H1 (cell line): Measurements from ENCODE around the gene KRTAP1-3. TPM values are rescaled to one million over a fixed set of nuclear protein-coding genes. Genes with fewer than 3 reads are reported as not detected.

Source experiments
- CTCF ChIA-PET: fragments of 300-600 bp; sonication (Branson Sonifier 250); formaldehyde crosslinking; loops from one replicate; lab custom pipeline; 2021; ENCODE audit not compliant: partially characterized antibody; lab: Charles Lee
- POLR2A ChIA-PET: fragments of 300-600 bp; sonication (Branson Sonifier 250); formaldehyde crosslinking; loops from one replicate; lab custom pipeline; 2021; ENCODE audit warnings: inconsistent platforms; ENCODE audit not compliant: partially characterized antibody; lab: Charles Lee
- DNase-seq, 2 experiments: peaks; one replicate each; pipeline versions ENCODE4 v3.0.0 to v3.0.0-alpha.2; 2010 to 2022; ENCODE audit warnings: low spot score in 2 of 2, low read depth in 1 of 2, mixed read lengths in 1 of 2
- FAIRE-seq: peaks from 2 replicates; lab custom pipeline; 2011; peaks lifted over from hg19 to GRCh38; lab: Jason Lieb, UNC
- H2AFZ ChIP-seq: 2 replicates; pipeline ENCODE4 v1.8.1; 2012; ENCODE audit warnings: low read length, inconsistent platforms
- H2AK5ac ChIP-seq: 2 replicates; pipeline ENCODE4 v1.6.1; 2013; ENCODE audit warnings: low read depth, low read length
- H2BK120ac ChIP-seq: replicated peaks from 2 replicates; pipeline ENCODE3; 2013; ENCODE audit warnings: low read depth, low read length, inconsistent platforms
- H2BK12ac ChIP-seq: 2 replicates; pipeline ENCODE4 v1.6.1; 2013; ENCODE audit warnings: low read depth, low read length
- H2BK15ac ChIP-seq: 2 replicates; pipeline ENCODE4 v1.6.1; 2013; ENCODE audit warnings: low read length
- H2BK20ac ChIP-seq: 2 replicates; pipeline ENCODE4 v1.6.1; 2013; ENCODE audit warnings: low read length
- H2BK5ac ChIP-seq: 2 replicates; pipeline ENCODE4 v1.6.1; 2013; ENCODE audit warnings: low read depth, low read length
- H3K14ac ChIP-seq: 2 replicates; pipeline ENCODE4 v1.6.1; 2013; ENCODE audit warnings: inconsistent platforms; ENCODE audit not compliant: insufficient read length
- H3K18ac ChIP-seq: 2 replicates; pipeline ENCODE4 v1.6.1; 2013; ENCODE audit warnings: low read length; ENCODE audit errors: extremely low read depth
- H3K23ac ChIP-seq: 2 replicates; pipeline ENCODE4 v1.6.1; 2013; ENCODE audit warnings: inconsistent platforms; ENCODE audit not compliant: insufficient read length
- H3K23me2 ChIP-seq: 2 replicates; pipeline ENCODE4 v1.6.1; 2013; ENCODE audit warnings: low read depth, low read length
- H3K27ac ChIP-seq: 2 replicates; pipeline ENCODE4 v1.6.1; 2011; ENCODE audit warnings: low read depth, low read length, inconsistent platforms
- H3K27me3 ChIP-seq, 4 experiments: replicated peaks in 1 of 4; 1 replicate in 1 of 4; 2 replicates in 3 of 4; pipeline versions ENCODE4 v1.6.1 to v1.8.1; 2011 to 2013; ENCODE audit warnings: low read length in 3 of 4, mild to moderate bottlenecking in 3 of 4, inconsistent platforms in 2 of 4, mixed read lengths in 2 of 4, moderate library complexity in 1 of 4; ENCODE audit not compliant: control insufficient read depth in 3 of 4, insufficient read depth in 3 of 4; ENCODE audit errors: extremely low read depth in 1 of 4
- H3K36me3 ChIP-seq, 4 experiments: 2 replicates each; pipeline versions ENCODE4 v1.6.1 to v1.8.1; 2011 to 2013; ENCODE audit warnings: mild to moderate bottlenecking in 4 of 4, low read length in 3 of 4, moderate library complexity in 2 of 4, control low read depth in 1 of 4, inconsistent platforms in 1 of 4; ENCODE audit not compliant: insufficient read depth in 4 of 4, control insufficient read depth in 2 of 4
- H3K4ac ChIP-seq: replicated peaks from 2 replicates; pipeline ENCODE3; 2013; ENCODE audit warnings: low read length, low read depth, mixed read lengths, inconsistent platforms; ENCODE audit not compliant: insufficient read length
- H3K4me1 ChIP-seq, 4 experiments: replicated peaks in 1 of 4; 1 replicate in 1 of 4; 2 replicates in 3 of 4; pipeline versions ENCODE4 v1.6.1 to v1.8.1; 2011 to 2013; ENCODE audit warnings: low read length in 3 of 4, inconsistent platforms in 2 of 4, mixed read lengths in 1 of 4; ENCODE audit not compliant: insufficient read depth in 4 of 4, control insufficient read depth in 3 of 4
- H3K4me2 ChIP-seq, 2 experiments: 2 replicates each; pipeline versions ENCODE4 v1.6.1 to v1.8.1; 2011 to 2013; ENCODE audit warnings: low read depth in 2 of 2, low read length in 2 of 2, control low read depth in 1 of 2, inconsistent platforms in 1 of 2, mild to moderate bottlenecking in 1 of 2; ENCODE audit not compliant: insufficient read depth in 1 of 2
- H3K4me3 ChIP-seq, 4 experiments: fragments of 200-600, 300-600 bp in 1 of 4; sonication (generic), shearing (Covaris generic), sonication (Bioruptor Twin) in 1 of 4; 2 replicates each; pipeline versions ENCODE4 v1.5.1 to v1.8.1; 2011 to 2016; ENCODE audit warnings: low read length in 4 of 4, low read depth in 3 of 4, control low read depth in 2 of 4, inconsistent platforms in 2 of 4, mild to moderate bottlenecking in 2 of 4, mixed read lengths in 1 of 4, moderate library complexity in 1 of 4; ENCODE audit not compliant: insufficient read depth in 2 of 4; ENCODE audit errors: extremely low read depth in 1 of 4
- H3K56ac ChIP-seq: replicated peaks from 2 replicates; pipeline ENCODE3; 2013; ENCODE audit warnings: low read depth, mild to moderate bottlenecking, mixed read lengths, low read length, inconsistent platforms; ENCODE audit not compliant: insufficient read length
- H3K79me1 ChIP-seq: 2 replicates; pipeline ENCODE4 v1.6.1; 2013; ENCODE audit warnings: low read depth, low read length, control low read depth
- H3K79me2 ChIP-seq, 2 experiments: 2 replicates each; pipeline versions ENCODE4 v1.6.1 to v1.8.1; 2012 to 2013; ENCODE audit warnings: low read length in 2 of 2, mild to moderate bottlenecking in 2 of 2, inconsistent platforms in 1 of 2; ENCODE audit not compliant: insufficient read depth in 2 of 2, control insufficient read depth in 1 of 2
- H3K9ac ChIP-seq, 4 experiments: replicated peaks in 1 of 4; 1 replicate in 1 of 4; 2 replicates in 3 of 4; pipeline versions ENCODE4 v1.6.1 to v1.8.1; 2011 to 2013; ENCODE audit warnings: low read depth in 3 of 4, low read length in 3 of 4, control low read depth in 2 of 4, mild to moderate bottlenecking in 2 of 4, moderate library complexity in 2 of 4, inconsistent platforms in 1 of 4; ENCODE audit errors: extremely low read depth in 1 of 4
- H3K9me3 ChIP-seq, 2 experiments: 2 replicates each; pipeline versions ENCODE4 v1.6.1 to v1.8.1; 2012 to 2013; ENCODE audit warnings: mild to moderate bottlenecking in 2 of 2, moderate library complexity in 2 of 2, control low read depth in 1 of 2, inconsistent platforms in 1 of 2, low read depth in 1 of 2, low read length in 1 of 2, mixed read lengths in 1 of 2; ENCODE audit not compliant: insufficient read depth in 2 of 2
- H4K20me1 ChIP-seq, 2 experiments: replicated peaks in 1 of 2; 2 replicates each; pipeline versions ENCODE3 to v1.8.1; 2011 to 2013; ENCODE audit warnings: inconsistent platforms in 2 of 2, low read length in 2 of 2, mild to moderate bottlenecking in 1 of 2; ENCODE audit not compliant: insufficient read depth in 2 of 2, control insufficient read depth in 1 of 2
- H4K5ac ChIP-seq: 2 replicates; pipeline ENCODE4 v1.6.1; 2013; ENCODE audit warnings: low read length, low read depth, mixed read lengths, inconsistent platforms; ENCODE audit not compliant: insufficient read length
- H4K8ac ChIP-seq: 2 replicates; pipeline ENCODE4 v1.8.0; 2013; ENCODE audit warnings: mild to moderate bottlenecking, moderate library complexity, low read length, inconsistent platforms; ENCODE audit not compliant: insufficient read depth; ENCODE audit errors: extremely low read depth
- H4K91ac ChIP-seq: replicated peaks from 2 replicates; pipeline ENCODE3; 2013; ENCODE audit warnings: low read length, mixed read lengths, inconsistent platforms; ENCODE audit not compliant: insufficient read length
- CEBPB ChIP-seq: IDR thresholded peaks from 2 replicates; pipeline ENCODE4 v1.6.1; 2012; ENCODE audit warnings: low read depth, low read length
- CHD2 ChIP-seq: IDR thresholded peaks from 2 replicates; pipeline ENCODE4 v1.6.1; 2012; ENCODE audit warnings: low read length, improper control_type of control experiment
- CREB1 ChIP-seq: IDR thresholded peaks from 2 replicates; pipeline ENCODE4 v1.6.1; 2012; ENCODE audit warnings: inconsistent platforms
- EP300 ChIP-seq, 2 experiments: IDR thresholded peaks; 1 replicate in 1 of 2; 2 replicates in 1 of 2; pipeline ENCODE4 v1.6.1; 2011 to 2012; ENCODE audit warnings: low read depth in 2 of 2, low read length in 2 of 2, mild to moderate bottlenecking in 2 of 2, borderline replicate concordance in 1 of 2, inconsistent platforms in 1 of 2, moderate library complexity in 1 of 2
- KDM5A ChIP-seq: fragments of 200-600 bp; IDR thresholded peaks from 2 replicates; pipeline ENCODE4 v1.7.1; 2012; ENCODE audit warnings: mild to moderate bottlenecking, low read length, inconsistent platforms, mixed read lengths
- NRF1 ChIP-seq: IDR thresholded peaks from 2 replicates; pipeline ENCODE4 v1.6.1; 2011; ENCODE audit warnings: mild to moderate bottlenecking, low read depth, low read length, improper control_type of control experiment
- POLR2AphosphoS5 ChIP-seq: IDR thresholded peaks from 2 replicates; pipeline ENCODE4 v1.6.1; 2011; ENCODE audit warnings: low read depth, low read length
- POU5F1 ChIP-seq: IDR thresholded peaks from 2 replicates; pipeline ENCODE4 v1.6.1; 2011; ENCODE audit warnings: low read depth, mild to moderate bottlenecking, low read length, moderate library complexity
- RFX5 ChIP-seq: IDR thresholded peaks from 2 replicates; pipeline ENCODE4 v1.6.1; 2011; ENCODE audit warnings: low read depth, low read length, improper control_type of control experiment, borderline replicate concordance
- SAP30 ChIP-seq: fragments of 300-600 bp; sonication (generic); IDR thresholded peaks from 2 replicates; pipeline ENCODE4 v1.7.1; 2012; ENCODE audit warnings: low read length, moderate library complexity, mild to moderate bottlenecking, inconsistent platforms; ENCODE audit not compliant: insufficient read depth, insufficient replicate concordance
- SIRT6 ChIP-seq: IDR thresholded peaks from one replicate; pipeline ENCODE4 v1.7.1; 2012; ENCODE audit warnings: low read length, inconsistent platforms
- SP2 ChIP-seq: IDR thresholded peaks from 2 replicates; pipeline ENCODE4 v1.6.1; 2012; ENCODE audit warnings: mild to moderate bottlenecking, low read length, inconsistent platforms
- SUZ12 ChIP-seq: fragments of 200-600 bp; sonication (generic); IDR thresholded peaks from 2 replicates; pipeline ENCODE4 v1.6.1; 2012; ENCODE audit warnings: mild to moderate bottlenecking, inconsistent platforms, low read length, moderate library complexity, mixed read lengths
- TCF12 ChIP-seq: IDR thresholded peaks from 2 replicates; pipeline ENCODE4 v1.6.1; 2011; ENCODE audit warnings: low read depth, mild to moderate bottlenecking, low read length
- ZNF274 ChIP-seq: IDR thresholded peaks from 2 replicates; pipeline ENCODE4 v1.7.0; 2012; ENCODE audit warnings: low read length, borderline replicate concordance; ENCODE audit errors: extremely low read depth
- WGBS, 2 experiments: shearing (Covaris generic) in 1 of 2; methylation state at CpG; one replicate each; pipeline versions ENCODE4 v1.1.6 to v1.1.7; 2013 to 2015; ENCODE audit warnings: low lambda C conversion rate in 2 of 2, mixed read lengths in 2 of 2, inconsistent platforms in 1 of 2, low coverage in 1 of 2, missing lambda C conversion rate in 1 of 2; ENCODE audit not compliant: insufficient replicate concordance in 2 of 2, insufficient coverage in 1 of 2, insufficient read length in 1 of 2; ENCODE audit errors: extremely low coverage in 1 of 2, missing lambda C conversion rate in 1 of 2; 5-methylcytosine and 5-hydroxymethylcytosine counted together
- polyA plus RNA-seq, 7 experiments: library from polyadenylated mRNA; depleted of rRNA in 3 of 7; stranded (reverse) in 5 of 7; unstranded in 2 of 7; fragments of >200 nt in 5 of 7; fragments of 200-250 nt in 2 of 7; gene quantifications; 1 replicate in 5 of 7; 2 replicates in 1 of 7; 4 replicates in 1 of 7; pipeline versions ENCODE4 v1.2.1 to v1.2.3, GENCODE V29; 2011 to 2013; ENCODE audit warnings: missing spikeins in 2 of 7, mixed read lengths in 2 of 7
- total RNA-seq: library from RNA; stranded (reverse); fragmentation: NEBNext Ultra II Directional; extraction: Animal tissue kit (Norgen Biotek cat#: 25700); gene quantifications from 2 replicates; pipeline ENCODE4 v1.2.1, GENCODE V29; 2021

KRTAP1-3 gene
- total and polyA plus RNA-seq, 2 of the 8 experiments (the other 6 are each of a cell fraction or from before 2014, with no cell fraction given), result not detected

- H3K4me3 ChIP-seq, result no peak overlapping the region
- no peak overlapping the region for H3K14ac ChIP-seq
- H3K9ac ChIP-seq, result no peak overlapping the region
- H2AK5ac ChIP-seq, result no peak overlapping the region
- no peak overlapping the region for H3K18ac ChIP-seq
- H3K23me2 ChIP-seq, result no peaks in the 10 kb centered on the region
- CTCF ChIA-PET, result interaction anchor here (1.6 to 1.7 kb wide), 2 partner anchors 18 to 33 kb away, joined by 3 to 4 read pairs; no protein-coding TSS in a partner anchor
- H3K79me1 ChIP-seq, result no peaks in the 10 kb centered on the region
- H2BK120ac ChIP-seq, result no peak overlapping the region
- no peak overlapping the region for H4K8ac ChIP-seq
- H3K9me3 ChIP-seq, result no peaks in the 10 kb centered on the region
- no peak for FAIRE-seq
- no peaks in the 10 kb centered on the region for H3K79me2 ChIP-seq
- no peak overlapping the region for H2BK5ac ChIP-seq
- H3K27me3 ChIP-seq, result no peaks in the 10 kb centered on the region
- H3K4ac ChIP-seq, result no peak overlapping the region
- H3K23ac ChIP-seq, result no peak overlapping the region
- WGBS, 2 experiments, result 87% methylated on average over 4 of the region's 4 CpGs; no CpG with 5 or more reads in 1 of the 2 experiments
- H3K56ac ChIP-seq, result no peak overlapping the region
- no peak overlapping the region for H2BK15ac ChIP-seq
- H4K5ac ChIP-seq, result no peak overlapping the region
- no peak overlapping the region for H3K4me2 ChIP-seq
- H4K20me1 ChIP-seq, result no peaks in the 10 kb centered on the region
- DNase-seq, result no peak
- no peak overlapping the region for H2AFZ ChIP-seq
- H4K91ac ChIP-seq, result no peak overlapping the region
- H3K27ac ChIP-seq, result no peak overlapping the region
- no peak overlapping the region for H2BK12ac ChIP-seq
- H3K36me3 ChIP-seq, result no peaks in the 10 kb centered on the region
- H3K4me1 ChIP-seq, result peaks cover 0 to 2% (median 0%) of the 10 kb centered on the region in 4 experiments; a peak in 2 of 7 replicates
- POLR2A ChIA-PET, result interaction anchor here (1.9 kb wide), 1 partner anchor 10 kb away, joined by 4 read pairs; no protein-coding TSS in a partner anchor
- H2BK20ac ChIP-seq, result no peak overlapping the region
- no peak for TF ChIP-seq POLR2AphosphoS5
- no peak for TF ChIP-seq RFX5
- no peak for TF ChIP-seq SAP30
- TF ChIP-seq EP300 (IDR thresholded peaks at IDR 0.05; ENCODE audit: borderline replicate concordance in 1 of 2, low read depth in 2 of 2, low read length in 2 of 2), result no peak
- no peak for TF ChIP-seq POU5F1
- no peak for TF ChIP-seq SUZ12
- TF ChIP-seq CEBPB, result no peak
- no peak for TF ChIP-seq CHD2
- no peak for TF ChIP-seq TCF12
- TF ChIP-seq ZNF274, result no peak
- no peak for TF ChIP-seq KDM5A
- TF ChIP-seq SIRT6, result no peak
- no peak for TF ChIP-seq SP2
- no peak for TF ChIP-seq CREB1
- no peak for TF ChIP-seq NRF1
Observed at GRCh38 chr17:40996829-40997228, 37.8 kb downstream of the KRTAP1-3 start.
